ENCODE results near the gene UTP4. TPM values are rescaled to one million over a fixed set of nuclear protein-coding genes. Genes with fewer than 3 reads are reported as not detected.

UTP4 gene
- 19.3 and 30.8 TPM in 2 replicates for total RNA-seq

GRCh38 chr16:69132424-69133252 lies at the start of gene UTP4, which contains the start of gene CHTF8:
Gene UTP4 (plus strand): TSS chr16:69132649. CDS start chr16:69133460, 811 bp downstream.
Gene CHTF8 (minus strand): TSS chr16:69132588. CDS start chr16:69121458, 11,130 bp downstream.

GRCh38 chr16:69105501-69106361 lies 26.7 kb upstream of the UTP4 start, which contains the start of gene HAS3:
Gene HAS3 (plus strand): TSS chr16:69105653. CDS start chr16:69109396, 3,743 bp downstream.

GRCh38 chr16:69186642-69187445 lies 54.4 kb downstream of the UTP4 start, which contains the start of gene SNTB2:
Gene SNTB2 (plus strand): TSS chr16:69187164. CDS start chr16:69187167, 3 bp downstream.

Other genes with a start within 250 kb of the UTP4 start
- gene HAS3, start 27.0 kb upstream of the UTP4 start, total RNA-seq: 3.9 and 10.1 TPM in 2 replicates
- 36.8 and 67.8 TPM in 2 replicates for gene CHTF8, start 61 bp upstream of the UTP4 start, total RNA-seq
- gene SNTB2, start 54.5 kb downstream of the UTP4 start, total RNA-seq: 29.7 and 81.5 TPM in 2 replicates
- 22.0 and 28.1 TPM in 2 replicates for gene VPS4A, start 178.7 kb downstream of the UTP4 start, total RNA-seq
- 14.4 and 14.8 TPM in 2 replicates for gene PDF, start 197.9 kb downstream of the UTP4 start, total RNA-seq
- gene COG8, start 206.9 kb downstream of the UTP4 start, total RNA-seq: 36.2 and 38.3 TPM in 2 replicates
- 18.7 and 26.0 TPM in 2 replicates for gene NIP7, start 207.1 kb downstream of the UTP4 start, total RNA-seq
- gene TMED6, start 219.1 kb downstream of the UTP4 start, total RNA-seq: 0.30 TPM in 1 of 2 replicates, not detected in the other

Data from smooth muscle cell of the umbilical artery (primary cell).